Measurements from ENCODE around the gene ENTHD1.
A peak's percentile ranks its signal among the peaks of the same experiment; 100 is the strongest.

The ENTHD1 gene

DNA sequence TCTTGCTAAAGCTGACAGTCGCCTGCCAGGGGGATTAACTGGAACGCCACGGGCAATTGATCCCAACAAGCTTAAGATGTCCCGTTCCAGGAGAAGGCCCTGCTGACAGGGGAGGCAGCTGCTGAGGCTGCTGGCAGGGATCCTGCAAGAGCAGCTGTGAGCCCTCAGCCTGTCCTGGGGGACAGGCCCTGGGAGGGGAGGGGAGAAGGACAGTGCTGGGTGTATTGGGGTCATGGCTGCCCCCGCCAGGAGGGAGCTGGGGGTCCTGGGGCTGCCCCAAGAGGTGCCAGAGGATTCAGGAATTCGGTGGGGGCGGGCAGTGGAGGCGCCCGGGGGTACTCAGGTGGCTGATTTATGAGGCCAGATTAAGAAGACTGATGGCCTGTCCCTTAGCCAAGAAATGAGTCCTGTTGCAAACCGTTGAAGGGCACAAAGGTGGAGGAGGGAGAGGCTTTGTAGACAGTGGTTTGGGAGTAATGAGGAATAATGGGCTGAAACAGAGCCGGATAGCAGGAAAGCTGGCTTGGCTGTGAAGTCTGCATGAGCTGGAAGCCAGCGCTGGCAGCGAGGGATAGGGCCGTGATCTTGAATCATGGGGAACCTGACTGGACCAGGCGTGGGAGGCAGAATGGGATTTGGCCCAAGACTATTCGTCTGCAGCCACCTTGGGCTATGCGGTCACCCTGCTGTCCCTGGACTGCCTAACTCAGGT lies 189.5 kb downstream of the ENTHD1 start:
- peak in 1 of 10 donors; percentile 78 for DNase-seq
- intact Hi-C loops (cut with DNase I), result no loop called here

DNA sequence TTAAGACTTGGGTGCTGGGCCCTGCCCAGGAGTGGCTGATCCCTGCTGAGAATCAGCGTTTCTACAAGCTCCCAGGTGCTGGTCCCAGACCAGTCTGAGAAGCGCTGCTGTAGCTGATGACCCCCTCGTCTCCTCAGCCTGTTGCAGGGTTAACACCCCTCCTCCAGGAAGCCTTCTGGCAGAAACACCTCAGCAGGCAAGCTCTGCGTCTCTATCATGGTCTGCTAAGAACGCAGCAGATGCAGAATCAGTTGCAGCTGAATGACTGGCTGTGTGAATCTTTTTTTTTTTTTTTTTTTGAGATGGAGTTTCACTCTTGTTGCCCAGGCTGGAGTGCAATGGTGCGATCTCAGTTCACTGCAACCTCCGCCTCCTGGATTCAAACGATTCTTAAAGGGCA lies 190.5 kb downstream of the ENTHD1 start:
- DNase-seq, result no peak
- intact Hi-C loops (cut with DNase I), result no loop called here

DNA sequence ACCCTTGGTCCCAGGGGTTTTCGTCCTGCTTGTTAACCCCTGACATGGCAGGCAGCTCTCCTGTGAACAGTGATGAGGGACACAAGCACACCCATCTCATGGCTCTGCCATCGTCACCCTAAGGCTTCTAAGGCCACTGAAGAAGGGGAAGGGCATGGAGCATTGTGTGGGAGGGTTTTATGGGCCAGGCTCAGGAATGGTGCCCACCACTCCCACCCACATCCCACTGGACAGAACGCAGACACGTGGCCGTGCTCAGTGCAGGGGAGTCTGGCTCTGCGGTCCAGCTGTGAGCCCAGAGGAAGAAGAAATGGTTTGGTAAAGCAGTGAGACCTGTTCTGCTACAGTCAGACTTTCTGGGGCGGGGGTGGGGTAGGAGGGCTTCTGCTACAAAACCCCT lies 193.0 kb downstream of the ENTHD1 start:
- no peak for DNase-seq
- intact Hi-C loops (cut with DNase I), result no loop called here

DNA sequence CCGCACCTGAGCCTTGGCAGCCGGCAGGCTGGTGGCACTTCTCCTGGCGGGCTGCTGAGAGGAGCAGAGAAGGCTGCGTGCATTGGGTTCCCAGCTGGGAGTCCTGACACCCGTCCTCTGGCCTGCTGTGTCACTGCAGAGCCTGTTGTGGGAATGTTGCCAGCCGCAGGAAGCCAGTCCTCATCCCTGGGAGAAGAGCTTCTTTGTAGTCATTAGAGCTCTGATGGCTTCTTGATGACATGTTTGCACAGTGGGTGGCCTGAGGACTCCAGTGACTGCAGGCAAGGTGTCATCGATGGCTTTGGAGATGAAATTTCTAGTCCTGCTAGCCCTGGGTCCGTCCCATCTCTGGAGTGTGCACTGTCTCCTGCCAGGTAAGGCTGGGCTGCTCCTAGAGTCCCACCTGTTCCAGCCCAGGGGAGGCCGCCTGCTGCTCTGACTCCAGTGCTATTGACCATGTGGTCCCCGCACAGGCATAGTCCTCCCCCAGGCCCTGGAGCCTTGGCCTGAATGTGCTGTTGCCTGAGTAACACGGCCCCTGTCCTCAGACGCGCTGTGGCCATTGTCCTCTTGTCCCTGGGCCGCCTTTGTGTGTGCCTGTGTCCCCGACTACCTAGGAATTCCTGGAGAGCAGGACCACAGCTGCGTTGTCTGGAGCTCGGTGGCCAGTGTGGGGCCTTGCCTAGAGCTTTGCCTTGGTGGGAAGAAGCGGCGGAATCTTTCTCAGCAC lies 193.8 kb downstream of the ENTHD1 start:
- intact Hi-C loops (cut with DNase I), result no loop called here
- peak in 4 of 10 donors; percentile 28 to 53 (median 42) for DNase-seq

DNA sequence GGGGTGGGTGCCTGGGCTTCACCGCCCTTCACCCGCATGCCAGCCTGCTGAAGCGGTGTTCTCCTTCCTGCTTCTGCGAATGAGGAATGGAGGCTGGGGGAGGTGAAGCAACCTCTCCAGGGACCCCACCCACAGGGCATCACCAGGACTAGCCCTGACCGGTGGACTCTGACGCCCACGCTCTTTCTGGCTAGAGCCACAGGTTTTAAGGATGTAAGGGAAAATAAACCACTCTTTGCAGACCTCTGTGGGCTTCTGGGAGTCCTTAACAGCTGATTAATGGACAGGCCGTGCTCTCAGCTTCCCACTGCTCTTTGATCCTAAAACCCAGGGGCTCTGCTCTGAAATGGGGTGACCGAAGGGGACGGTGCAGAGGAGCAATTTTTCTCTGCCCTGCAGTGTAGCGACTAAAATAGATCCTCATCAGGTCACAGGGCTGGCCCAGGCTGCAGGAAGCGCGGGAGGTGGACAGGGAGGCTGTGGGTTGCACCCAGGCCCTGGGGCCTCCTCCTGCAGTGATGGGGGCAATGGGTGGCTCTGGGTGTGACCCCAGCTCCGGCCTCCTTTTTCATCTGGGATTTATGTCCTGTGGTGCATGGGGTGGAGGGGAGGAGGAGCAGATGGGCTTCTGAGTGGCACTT lies 195.7 kb downstream of the ENTHD1 start:
- intact Hi-C loops (cut with DNase I), result no loop called here
- no peak for DNase-seq

DNA sequence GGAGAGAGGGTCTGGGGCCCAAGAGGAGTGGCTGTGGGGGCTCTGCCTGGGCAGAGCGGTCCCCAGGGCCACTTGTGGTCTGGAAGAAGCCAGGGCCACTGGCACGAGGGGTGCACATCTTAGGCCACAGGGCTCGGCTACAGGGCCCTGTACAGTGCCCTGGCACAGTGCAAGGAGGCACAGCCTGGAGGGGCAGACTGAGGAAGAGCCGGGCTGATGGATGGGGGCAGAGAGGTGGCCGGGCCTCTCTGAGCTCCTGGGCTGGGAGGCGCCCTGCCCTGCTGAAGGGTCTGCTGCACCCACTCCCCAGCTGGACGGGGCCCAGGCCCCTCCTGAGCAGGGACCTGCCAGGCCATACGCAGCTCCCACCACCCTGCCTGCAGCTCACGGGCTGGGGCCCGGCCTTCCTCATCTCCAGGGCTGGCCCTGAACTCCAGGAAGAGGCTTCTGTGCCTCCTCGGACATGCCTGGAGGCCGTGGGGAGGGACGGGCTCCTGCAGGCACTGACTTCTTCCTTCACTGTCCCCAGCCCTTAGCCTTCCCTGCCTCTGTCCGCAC lies 199.5 kb downstream of the ENTHD1 start:
- intact Hi-C loops (cut with DNase I), result no loop called here

More for the DNA sequence above, 199.5 kb downstream of the ENTHD1 start:
- no peak for DNase-seq

Measured in posterior cingulate gyrus (tissue), 11 donors.